ENCODE data around the gene MSANTD4. TPM values are rescaled to one million over a fixed set of nuclear protein-coding genes. Genes with fewer than 3 reads are reported as not detected.

Gene MSANTD4
- total RNA-seq, 2 experiments from 2014 or later: 14.0 to 17.4 TPM

Other genes with a start within 250 kb of the MSANTD4 start
- 1 to 10 TPM; 6.2 to 7.7 TPM for gene KBTBD3, start 55.1 kb upstream of the MSANTD4 start, total RNA-seq
- 10 to 100 TPM; 30.9 to 31.2 TPM for gene AASDHPPT, start 55.4 kb upstream of the MSANTD4 start, total RNA-seq

All from activated CD8-positive, alpha-beta T cell treated with anti-CD3 and anti-CD28 coated beads, Interleukin-2, amount 10 ng/mL, durations not matched to agents 7 days and 5 days (primary cell).